GM21737 (cell line): ENCODE measurements around the gene HIVEP3.

Experiments
- ATAC-seq: cut with Tn5 transposase; IDR thresholded peaks from one replicate; pipeline ENCODE4 v1.9.1; 2021; ENCODE audit warnings: mild to moderate bottlenecking, moderate library complexity; ENCODE audit not compliant: unreplicated experiment

The HIVEP3 gene

DNA sequence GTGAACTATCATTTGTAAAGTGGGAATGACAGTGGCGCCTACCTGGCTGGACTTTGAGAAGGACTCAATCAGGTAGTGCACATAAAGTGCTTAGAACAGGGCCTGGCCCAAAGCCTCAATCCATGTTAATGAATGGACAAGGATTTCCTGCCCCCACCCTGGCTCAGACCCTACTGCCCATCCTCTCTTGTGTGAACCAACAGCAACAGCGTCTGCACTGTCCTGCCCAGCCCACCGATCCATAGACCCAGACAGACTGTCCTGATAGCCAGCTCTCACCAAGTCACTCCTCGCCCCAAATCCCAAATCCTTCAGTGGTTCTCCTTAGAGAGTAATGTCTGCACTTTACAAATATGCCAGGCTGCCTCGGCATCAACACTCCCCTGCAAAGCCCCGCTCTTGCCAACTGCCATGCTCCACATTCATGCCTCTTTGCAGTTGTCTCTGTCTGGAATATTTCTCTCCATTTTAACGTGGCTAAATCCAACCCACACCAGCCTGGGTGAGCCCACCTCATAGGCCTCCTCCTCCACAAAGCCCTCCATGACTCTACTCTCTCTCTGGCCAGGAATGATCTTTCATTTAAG is 276.7 kb downstream of the HIVEP3 start:
- no peak for ATAC-seq

DNA sequence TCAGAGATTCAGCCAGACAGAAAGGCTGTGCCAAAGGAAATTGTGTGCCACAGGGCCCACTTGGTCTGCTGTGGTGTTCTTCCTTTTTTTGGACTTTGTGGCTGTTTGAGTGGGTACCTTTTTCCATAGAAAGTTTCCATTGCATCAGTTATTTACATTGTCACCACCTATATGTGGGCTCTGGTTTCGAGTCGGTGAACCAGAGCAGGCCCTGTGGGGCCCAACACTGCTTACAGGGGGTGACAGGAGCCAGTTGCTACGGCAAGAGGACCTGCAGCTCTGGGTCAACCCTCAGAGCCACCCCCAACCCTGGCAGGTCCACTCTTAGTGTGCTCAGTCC is 277.3 kb downstream of the HIVEP3 start:
- ATAC-seq, result no peak

DNA sequence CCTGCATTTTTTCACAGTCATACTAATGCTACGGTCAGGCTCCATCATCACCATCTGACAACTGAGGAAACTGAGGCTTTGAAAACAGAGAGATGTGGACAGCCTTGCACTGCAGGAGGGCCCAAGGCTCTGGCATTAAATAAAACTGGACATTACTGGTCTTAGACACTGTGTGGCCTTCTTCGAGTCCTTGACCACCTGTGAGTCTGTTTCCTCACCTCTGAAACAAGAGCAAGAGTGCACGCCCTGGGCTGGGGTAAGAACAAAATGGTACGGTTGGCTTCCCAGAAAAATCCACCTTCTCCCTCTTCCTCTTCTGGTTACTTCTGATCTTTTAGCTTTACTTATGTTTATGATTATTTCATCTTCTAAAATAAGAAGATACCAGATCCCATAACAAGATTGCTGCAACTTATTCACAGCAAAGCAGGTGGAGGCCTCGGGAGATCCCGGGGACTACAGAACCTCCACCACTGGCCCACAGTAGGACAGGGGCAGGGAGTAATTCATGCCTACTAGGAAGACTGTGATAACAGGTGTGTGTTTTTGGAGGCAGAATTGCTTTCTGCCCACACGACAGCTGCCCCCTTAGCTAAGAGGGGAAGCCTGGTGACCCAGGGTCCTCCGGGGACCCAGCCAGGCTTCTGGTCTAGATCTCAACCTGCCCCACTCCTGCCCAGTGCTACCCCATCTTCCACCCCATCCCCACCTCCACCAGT is 277.8 kb downstream of the HIVEP3 start:
- no peak for ATAC-seq

DNA sequence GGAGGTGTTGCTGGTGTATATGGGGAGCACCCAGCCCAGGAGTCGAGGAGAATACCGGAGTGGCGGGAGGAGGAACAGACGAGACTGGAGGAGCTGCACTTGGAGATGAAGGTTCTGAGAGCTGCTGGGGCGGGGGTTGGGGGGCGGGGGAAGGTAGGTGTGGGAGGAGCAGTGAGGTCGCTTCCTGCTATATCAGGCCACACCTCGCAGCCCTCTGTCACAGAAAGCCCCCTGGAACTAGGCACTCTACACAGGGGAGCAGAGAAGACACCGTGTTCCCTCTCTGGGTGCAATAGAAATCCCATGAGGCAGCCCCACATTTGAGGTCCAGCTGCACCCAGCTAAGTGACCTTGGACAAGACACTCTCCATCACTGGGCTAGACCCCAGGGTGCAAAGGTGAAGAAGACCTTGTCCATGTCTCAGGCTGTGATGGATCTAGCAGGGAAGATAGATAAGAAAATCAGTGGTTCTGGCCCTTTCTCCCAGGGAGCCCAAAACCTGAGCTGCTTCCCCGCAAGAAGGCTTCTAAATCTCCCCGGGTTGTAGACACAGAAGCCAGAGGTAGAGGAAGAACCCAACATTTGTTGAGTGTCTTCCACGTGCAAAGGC is 278.5 kb downstream of the HIVEP3 start:
- no peak for ATAC-seq

DNA sequence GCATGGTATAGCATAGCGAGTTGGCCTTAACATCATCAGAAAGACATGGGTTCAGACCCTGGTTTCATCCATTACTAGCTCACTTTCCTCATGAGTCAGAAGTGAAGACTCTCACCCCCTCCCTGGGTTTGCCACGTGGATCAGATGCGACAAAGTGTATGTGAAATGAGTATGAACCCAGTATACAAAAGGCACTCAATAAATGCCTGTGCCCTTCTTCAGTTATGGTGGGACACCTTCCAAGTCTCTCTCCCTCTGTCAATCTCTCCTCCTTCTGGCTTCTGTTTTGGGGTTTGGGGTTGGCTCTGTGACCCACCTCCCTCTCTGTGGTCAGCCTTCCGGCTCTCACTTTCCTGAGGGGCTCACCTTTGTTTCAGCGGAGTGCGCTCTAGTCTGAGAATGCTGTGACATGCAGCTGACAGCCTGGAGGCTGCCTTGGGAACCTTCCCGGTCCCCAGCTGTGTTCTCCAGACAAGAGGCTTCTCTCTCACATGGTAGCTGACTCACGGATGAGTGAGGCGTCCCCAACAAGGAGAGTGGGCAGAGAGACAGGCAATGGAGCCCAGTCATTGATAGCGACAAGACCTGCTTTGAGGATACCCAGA is 279.3 kb downstream of the HIVEP3 start:
- ATAC-seq, result no peak

DNA sequence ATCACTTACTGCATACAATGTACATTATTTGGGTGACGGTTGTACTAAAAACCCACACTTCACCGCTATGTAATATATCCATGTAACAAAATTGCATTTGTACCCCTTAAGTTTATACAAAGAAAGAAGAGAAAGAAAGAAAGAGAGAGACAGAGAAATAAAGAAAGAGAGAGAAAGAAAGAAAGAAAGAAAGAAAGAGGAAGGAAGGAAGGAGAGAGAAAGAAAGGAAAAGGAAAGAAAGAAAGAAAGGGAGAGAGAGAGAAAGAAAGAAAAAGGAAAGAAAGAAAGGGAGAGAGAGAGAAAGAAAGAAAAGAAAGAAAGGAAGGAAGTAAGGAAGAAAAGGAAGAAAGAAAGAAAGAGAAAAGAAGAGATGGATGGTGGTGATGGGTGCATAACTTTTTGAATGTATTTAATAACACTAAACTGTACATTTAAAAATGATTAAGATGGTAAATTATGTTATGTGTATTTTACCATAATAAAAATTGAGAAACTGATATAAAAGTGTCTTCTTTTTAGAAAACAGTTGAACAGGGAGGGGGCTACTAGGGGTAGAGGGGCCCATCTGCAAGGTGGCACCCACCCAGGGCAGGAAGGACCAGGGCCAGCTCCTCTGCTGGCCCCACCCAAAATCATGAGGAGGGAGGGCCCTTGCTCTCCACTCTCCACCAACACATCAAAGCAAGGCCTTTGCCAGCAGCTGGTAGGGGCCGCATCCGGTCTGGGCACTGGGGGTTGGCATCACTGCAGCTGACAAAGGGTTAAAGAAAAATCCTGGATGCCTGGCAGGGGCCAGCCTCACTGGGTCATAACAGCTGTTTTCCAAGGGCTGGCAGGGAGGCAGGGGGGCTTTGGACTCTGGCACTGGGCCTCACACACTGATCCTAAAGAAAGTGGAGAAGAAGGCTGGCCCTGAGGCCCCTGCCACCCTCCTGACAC is 280.4 kb downstream of the HIVEP3 start:
- no peak for ATAC-seq

DNA sequence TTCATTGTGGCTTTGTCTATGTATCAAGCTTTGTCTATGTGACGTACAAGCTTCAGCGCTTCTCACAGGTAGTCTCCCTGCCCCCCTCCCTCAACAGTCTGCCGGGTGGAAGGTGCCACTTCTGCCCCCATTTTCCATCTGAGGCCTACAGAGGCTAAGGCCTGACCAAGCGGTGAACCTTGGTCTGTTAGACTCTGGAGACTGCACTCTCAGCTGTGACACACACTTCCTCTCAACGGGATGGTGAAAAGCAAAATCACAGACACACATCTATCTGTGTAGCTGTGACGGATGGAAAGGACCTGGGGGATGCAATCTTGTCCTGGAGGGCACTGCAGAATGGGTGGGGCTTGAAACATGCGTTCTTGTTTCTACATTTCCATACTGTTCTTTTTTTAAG is 281.4 kb downstream of the HIVEP3 start:
- ATAC-seq, result no peak

DNA sequence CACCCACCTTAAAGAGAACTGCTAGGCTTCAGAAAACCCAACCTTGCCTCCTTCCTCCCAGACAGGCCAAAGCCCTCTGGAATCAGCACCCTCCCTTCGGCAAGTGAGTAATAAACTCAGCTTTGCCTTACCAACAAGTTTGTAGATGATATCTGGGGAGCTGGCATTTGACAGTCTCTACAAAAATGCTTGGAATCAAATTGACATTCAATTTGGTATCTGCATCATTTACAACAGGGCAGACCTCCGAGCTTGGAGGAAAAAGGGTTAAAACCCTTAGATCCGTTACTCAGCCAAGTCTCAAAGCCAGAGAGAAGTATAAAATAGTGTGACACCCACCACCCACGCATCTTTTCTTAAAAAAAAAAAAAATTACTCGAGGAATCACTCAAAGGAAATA is 285.0 kb downstream of the HIVEP3 start:
- no peak for ATAC-seq

DNA sequence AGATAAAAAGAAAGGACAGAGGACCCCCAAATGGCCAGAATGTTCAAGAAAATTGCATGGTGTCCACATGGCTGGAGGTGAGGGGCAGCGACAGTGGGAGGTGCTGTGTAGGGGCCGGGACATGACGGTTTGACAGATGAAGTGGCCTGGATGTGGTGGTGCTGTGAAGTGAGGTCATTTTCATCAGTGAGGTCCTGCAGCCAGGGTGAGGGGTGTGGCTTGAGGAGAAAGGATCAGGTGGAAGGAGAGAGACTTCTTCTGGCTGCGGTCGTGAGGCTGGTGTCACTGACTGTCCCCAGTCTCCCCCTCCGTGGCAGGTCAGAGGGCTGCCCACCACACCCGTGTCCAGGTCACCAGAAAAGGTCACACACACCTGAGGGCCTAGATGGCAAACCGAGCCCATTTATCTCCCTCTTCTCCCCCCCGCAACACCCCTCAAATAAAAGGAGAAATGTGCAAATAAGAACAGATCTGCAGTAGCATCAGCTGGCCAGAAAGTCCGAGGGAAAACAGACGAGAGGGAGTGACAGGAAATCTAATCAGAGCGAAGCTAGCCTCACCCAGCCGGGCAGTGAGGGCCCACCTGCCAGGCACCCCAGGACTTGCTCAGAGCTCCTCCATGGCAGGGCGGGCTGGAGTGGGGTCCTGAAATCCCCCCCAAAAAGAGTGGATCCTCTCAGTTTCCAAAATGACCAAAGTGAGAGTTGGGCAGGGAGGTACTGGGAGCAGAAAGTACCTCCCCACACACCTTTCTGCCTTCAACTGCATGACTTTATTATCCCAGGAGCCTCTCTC is 285.7 kb downstream of the HIVEP3 start:
- ATAC-seq, result no peak

DNA sequence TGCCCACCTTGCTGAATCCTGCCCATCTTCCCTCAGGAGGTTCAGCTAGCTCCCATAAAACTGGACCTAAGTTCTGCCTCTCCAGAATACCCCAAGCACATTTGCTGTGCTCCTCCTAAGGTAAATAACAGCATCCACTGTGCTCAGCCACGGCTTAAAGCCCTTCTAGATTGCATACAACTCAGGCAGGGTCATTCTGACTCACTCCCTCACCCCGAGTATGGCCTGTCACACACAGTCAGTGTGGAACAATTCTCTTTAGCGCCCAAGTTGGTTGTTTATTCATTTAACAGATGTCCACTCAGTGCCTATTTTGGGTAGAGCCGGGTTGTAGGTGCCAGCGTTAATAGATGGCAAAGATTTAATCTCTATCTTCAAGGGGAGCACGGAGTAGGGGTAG is 286.8 kb downstream of the HIVEP3 start:
- no peak for ATAC-seq

DNA sequence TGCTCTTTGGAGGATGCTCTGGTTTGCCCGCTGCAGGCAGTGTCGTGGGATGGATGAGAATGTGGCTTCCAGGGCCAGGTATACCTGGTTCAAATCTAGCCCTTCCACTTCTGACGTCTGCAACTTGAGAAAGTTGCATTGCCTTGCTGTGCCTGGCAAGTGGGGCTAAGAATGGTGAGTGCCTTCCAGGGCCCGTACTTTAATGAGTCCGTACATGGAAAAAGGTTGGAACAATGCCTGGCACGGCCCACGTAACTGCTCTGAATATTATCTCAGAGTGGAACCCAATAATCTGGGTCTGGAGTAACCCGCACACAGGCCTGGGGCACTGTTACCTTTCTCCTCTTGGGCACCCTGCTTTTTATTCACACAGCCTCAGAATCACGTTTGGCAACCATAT is 287.6 kb downstream of the HIVEP3 start:
- ATAC-seq, result no peak

DNA sequence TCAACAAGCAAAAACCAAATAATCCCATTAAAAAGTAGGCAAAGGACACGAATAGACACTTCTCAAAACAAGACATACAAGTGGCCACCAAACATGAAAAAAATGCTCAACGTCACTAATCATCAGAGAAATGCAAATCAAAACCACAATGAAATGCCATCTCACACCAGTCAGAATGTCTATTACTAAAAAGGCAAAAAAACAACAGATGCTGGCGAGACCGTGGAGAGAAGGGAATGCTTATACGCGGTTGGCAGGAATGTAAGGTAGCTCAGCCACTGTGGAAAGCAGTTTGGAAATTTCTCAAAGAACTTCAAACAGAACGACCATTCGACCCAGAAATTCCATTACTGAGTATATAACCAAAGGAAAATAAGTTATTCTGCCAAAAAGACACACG is 289.2 kb downstream of the HIVEP3 start:
- no peak for ATAC-seq

DNA sequence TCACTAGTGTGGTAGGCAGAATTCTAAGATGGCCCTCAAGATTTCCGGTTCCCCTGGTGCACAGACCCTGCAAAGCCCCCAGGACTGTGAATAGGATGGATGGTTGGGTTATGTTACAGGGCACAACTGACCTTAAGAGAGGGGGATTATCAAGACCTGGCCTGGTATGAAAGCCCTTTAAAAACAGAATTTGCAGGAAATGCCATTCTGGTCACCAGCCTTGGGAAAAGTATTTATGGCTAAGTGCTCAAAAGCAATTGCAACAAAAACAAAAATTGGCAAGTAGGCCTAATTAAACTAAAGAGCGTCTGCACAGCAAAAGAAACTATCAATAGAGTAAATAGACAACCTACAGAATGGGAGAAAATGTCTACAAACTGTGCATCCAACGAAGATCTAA is 289.6 kb downstream of the HIVEP3 start:
- ATAC-seq, result no peak

DNA sequence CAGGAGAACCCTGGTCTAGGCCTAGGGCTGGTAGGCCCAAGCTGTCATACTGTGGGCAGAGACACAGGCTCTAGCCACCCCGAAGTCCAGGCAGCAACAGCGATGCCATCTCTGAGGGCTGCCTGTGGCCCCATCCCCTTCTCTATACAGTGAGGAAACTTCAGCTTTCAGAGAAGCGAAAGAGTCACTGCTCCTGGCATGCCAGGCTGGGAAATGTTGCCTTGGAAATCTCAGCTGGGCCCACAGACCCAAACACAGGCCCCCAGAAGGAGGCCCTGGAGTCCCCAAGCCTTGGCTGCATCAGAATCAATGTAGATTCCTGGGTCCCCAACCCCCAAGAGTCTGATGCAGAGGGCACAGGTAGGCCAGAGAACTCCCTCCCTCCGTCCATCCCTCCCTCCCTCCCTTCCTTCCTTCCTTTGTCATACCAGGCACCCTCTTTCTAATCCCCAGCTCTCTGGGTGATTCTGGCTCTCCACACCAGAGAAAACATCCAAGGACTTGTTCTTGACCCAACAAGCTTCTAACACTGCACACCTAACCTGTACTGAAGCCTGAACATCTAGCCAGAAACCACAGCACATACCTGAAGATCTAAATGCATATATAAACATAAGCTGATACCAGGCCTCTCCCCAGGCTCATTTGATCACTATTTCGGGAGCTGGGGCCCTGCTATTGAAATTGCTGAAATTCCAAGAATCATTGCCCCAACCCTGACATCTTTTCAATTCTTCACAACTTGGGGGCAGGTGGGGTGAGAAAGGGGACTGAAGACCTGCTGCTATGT is 291.0 kb downstream of the HIVEP3 start:
- no peak for ATAC-seq

DNA sequence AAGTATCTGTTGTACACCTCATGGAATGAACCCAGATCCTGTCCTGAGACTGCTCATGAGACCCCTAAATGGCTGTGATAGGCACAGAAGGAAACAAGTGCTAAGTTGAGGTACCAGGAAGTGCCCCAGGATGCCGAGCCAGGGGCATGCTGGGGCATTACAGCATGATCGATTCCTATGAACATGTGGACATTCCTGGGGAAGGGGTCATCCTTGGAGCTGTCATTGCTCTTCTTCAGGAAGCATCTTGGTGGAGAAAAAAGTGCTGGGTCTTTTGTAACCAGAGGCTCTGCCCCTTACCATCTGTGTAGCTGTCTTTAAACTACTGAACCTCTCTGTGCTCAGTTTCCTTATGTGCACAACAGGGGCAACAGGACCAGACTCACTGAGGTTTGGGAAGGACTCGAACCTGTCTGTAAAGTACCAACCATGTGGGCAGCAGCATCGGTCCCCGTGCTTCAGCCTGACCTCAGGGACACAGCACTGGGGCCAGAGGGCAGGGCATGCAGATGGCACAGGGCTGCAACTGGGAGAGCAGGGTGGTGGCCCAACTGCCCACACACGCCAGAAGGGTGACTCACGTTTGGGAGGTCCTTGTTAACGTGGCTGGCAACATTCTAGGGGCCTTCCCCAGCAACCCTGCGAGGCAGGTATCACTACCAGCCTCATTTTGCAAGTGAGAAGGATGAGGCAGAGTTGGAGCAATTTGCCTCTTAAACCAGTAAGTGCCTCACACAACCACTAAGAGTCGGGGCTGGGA is 291.9 kb downstream of the HIVEP3 start:
- ATAC-seq, result no peak

DNA sequence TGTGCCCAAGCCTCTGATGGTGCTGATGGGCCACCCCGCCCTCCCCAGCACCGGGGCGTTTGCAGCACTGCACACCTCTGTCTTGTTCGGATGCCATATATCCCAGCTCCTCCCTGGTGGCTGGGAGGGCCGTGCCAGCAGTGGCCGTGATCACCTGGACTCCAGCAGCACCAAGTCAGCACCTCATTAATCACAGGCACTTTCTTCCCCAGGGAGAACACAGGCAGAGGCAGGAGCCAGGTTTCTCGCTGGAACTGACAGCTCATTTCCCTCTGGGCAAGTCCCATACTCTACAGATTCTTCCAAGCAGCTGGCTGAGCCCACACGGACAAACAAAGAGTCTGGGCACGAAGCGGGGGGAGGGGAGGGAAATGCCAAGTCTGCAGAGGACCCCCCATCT is 292.6 kb downstream of the HIVEP3 start:
- no peak for ATAC-seq

DNA sequence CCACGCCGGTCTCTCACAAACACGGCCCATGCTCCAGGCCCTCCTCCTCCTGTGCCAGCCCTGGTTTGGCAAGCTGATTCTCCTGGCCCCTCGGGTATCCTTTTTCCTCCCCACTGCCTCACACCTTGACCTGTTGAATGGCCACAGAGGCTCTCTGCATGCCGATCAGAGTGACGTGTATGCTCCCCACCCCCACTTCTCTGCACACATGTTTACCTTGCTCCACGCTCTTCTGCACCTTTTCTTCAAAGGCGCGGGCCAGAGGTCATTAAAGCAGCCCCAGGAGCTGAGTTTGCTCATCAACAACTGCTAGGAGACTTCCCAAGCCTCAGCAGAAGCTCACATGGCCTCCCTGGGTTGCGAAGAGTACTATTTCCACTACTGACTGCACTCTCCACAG is 295.0 kb downstream of the HIVEP3 start:
- no peak for ATAC-seq

DNA sequence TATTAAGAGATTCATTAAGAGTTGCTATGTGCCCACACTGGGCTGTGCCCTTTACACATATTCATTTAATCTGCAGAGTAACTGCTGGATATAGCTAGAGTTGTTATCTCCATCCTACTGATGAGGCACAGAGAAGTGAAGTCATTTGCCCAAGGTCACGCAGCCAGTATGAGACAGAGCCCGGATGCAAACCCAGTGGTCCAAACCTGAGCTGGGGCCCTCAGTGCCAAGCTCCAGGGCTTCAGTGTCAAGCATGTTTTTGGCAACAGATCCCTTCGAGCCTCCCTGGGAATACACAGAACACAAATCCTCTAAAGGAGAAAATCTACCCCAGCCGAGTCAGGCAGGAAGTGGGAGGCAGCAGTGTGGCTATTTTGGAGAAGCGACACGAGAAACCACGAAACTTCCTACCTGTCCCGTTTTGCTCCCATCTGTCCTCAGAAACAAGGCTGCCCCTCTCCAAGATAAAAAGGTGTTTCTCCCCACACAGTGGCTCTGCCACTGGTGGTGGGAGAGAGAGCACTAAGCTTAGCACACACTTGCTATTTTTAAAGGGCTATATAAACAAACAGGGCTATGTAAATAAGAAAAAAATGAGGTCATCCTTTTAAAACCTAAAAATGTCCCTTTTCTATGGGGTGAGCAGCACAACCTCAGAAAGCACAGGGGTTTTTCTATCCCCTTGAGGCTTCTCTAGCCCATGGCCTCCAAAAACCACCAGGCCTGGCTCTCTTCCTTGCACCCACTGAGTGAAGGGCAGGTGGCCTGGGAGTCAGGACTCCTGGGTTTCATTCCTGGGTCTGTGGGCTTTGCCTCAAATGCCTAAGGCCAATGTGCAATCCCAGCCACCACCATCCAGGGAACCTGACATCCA is 295.6 kb downstream of the HIVEP3 start:
- ATAC-seq, result peak; percentile 66
